ENCODE results near the gene ROPN1L.

DNA sequence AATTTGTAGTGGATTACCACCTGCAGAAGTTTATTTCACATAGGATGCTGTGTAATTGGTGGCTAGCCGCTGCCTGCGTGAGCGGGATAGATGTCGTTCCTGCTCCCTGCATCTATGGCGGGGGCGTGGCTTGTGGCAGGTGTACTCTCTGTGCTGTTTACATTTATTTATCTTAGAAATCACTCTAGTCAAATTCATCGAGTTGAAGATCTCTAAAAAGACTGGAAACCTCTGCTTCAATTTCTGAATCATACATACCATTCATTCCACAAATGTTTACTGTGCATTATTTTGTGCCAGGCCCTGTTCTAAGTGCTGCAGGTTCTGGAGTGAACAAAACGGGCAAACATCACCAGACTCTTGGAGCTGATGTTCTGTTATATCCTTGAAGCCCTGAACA lies 11.9 kb downstream of the ROPN1L start:
- TF ChIP-seq, protein P1, sequence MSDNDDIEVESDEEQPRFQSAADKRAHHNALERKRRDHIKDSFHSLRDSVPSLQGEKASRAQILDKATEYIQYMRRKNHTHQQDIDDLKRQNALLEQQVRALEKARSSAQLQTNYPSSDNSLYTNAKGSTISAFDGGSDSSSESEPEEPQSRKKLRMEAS (IDR thresholded peaks at IDR 0.05; ENCODE audit: low read depth, low read length) = no peak
- no peak for TF ChIP-seq CTCF (IDR thresholded peaks at IDR 0.05 in 2 of 3, conservative IDR thresholded peaks at IDR 0.05 in 1 of 3; ENCODE audit: control insufficient read depth in 2 of 3, extremely low read depth in 1 of 3, insufficient read depth in 1 of 3, low read depth in 3 of 3, low read length in 3 of 3)
- no peak for TF ChIP-seq NRF1 (conservative IDR thresholded peaks at IDR 0.05; ENCODE audit: low read depth, low read length)
- TF ChIP-seq, protein P2, sequence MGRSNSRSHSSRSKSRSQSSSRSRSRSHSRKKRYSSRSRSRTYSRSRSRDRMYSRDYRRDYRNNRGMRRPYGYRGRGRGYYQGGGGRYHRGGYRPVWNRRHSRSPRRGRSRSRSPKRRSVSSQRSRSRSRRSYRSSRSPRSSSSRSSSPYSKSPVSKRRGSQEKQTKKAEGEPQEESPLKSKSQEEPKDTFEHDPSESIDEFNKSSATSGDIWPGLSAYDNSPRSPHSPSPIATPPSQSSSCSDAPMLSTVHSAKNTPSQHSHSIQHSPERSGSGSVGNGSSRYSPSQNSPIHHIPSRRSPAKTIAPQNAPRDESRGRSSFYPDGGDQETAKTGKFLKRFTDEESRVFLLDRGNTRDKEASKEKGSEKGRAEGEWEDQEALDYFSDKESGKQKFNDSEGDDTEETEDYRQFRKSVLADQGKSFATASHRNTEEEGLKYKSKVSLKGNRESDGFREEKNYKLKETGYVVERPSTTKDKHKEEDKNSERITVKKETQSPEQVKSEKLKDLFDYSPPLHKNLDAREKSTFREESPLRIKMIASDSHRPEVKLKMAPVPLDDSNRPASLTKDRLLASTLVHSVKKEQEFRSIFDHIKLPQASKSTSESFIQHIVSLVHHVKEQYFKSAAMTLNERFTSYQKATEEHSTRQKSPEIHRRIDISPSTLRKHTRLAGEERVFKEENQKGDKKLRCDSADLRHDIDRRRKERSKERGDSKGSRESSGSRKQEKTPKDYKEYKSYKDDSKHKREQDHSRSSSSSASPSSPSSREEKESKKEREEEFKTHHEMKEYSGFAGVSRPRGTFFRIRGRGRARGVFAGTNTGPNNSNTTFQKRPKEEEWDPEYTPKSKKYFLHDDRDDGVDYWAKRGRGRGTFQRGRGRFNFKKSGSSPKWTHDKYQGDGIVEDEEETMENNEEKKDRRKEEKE (IDR thresholded peaks at IDR 0.05) = no peak
- TF ChIP-seq BCL3 (IDR thresholded peaks at IDR 0.05; ENCODE audit: borderline replicate concordance, insufficient read depth, low read depth, low read length, poor library complexity, severe bottlenecking) = no peak
- no peak for TF ChIP-seq ASH2L (IDR thresholded peaks at IDR 0.05; ENCODE audit: borderline replicate concordance, low read depth)
- TF ChIP-seq, protein P3, sequence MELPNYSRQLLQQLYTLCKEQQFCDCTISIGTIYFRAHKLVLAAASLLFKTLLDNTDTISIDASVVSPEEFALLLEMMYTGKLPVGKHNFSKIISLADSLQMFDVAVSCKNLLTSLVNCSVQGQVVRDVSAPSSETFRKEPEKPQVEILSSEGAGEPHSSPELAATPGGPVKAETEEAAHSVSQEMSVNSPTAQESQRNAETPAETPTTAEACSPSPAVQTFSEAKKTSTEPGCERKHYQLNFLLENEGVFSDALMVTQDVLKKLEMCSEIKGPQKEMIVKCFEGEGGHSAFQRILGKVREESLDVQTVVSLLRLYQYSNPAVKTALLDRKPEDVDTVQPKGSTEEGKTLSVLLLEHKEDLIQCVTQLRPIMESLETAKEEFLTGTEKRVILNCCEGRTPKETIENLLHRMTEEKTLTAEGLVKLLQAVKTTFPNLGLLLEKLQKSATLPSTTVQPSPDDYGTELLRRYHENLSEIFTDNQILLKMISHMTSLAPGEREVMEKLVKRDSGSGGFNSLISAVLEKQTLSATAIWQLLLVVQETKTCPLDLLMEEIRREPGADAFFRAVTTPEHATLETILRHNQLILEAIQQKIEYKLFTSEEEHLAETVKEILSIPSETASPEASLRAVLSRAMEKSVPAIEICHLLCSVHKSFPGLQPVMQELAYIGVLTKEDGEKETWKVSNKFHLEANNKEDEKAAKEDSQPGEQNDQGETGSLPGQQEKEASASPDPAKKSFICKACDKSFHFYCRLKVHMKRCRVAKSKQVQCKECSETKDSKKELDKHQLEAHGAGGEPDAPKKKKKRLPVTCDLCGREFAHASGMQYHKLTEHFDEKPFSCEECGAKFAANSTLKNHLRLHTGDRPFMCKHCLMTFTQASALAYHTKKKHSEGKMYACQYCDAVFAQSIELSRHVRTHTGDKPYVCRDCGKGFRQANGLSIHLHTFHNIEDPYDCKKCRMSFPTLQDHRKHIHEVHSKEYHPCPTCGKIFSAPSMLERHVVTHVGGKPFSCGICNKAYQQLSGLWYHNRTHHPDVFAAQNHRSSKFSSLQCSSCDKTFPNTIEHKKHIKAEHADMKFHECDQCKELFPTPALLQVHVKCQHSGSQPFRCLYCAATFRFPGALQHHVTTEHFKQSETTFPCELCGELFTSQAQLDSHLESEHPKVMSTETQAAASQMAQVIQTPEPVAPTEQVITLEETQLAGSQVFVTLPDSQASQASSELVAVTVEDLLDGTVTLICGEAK (IDR thresholded peaks at IDR 0.05; ENCODE audit: borderline replicate concordance) = no peak
- TF ChIP-seq FOS (IDR thresholded peaks at IDR 0.05; ENCODE audit: borderline replicate concordance, extremely low read depth, insufficient read length) = no peak

Data from GM12878 (cell line).